ENCODE measurements around the gene NR5A1.

GRCh38 chr9:124478354-124478753, 28.8 kb downstream of the NR5A1 start:
- no peak for TF ChIP-seq POLR2A (IDR thresholded peaks at IDR 0.05)
- no peak for TF ChIP-seq CTCF (IDR thresholded peaks at IDR 0.05)

Measured in vagina (tissue), 2 donors.